K562 (cell line): ENCODE measurements around the gene KCNB1. TPM values are rescaled to one million over a fixed set of nuclear protein-coding genes. Genes with fewer than 3 reads are reported as not detected.

Experiments used
- ADNP ChIP-seq: fragments of 200-800 bp; sonication (Bioruptor generic); IDR thresholded peaks from 2 replicates; pipeline ENCODE4 v1.6.1; 2016; ENCODE audit warnings: missing genetic modification characterization, missing compliant biosample characterization
- BCOR ChIP-seq: fragments of 450-650 bp; IDR thresholded peaks from 2 replicates; pipeline ENCODE4 v1.6.1; 2016
- CEBPB ChIP-seq: fragments of 450-650 bp; IDR thresholded peaks from 2 replicates; pipeline ENCODE4 v1.6.1; 2016; ENCODE audit warnings: missing genetic modification characterization, missing compliant biosample characterization
- CHD2 ChIP-seq: IDR thresholded peaks from 2 replicates; pipeline ENCODE4 v1.6.1; 2011; ENCODE audit warnings: low read depth, low read length
- GTF2A2 ChIP-seq: IDR thresholded peaks from 2 replicates; pipeline ENCODE4 v1.6.1; 2016; ENCODE audit warnings: mild to moderate bottlenecking, missing genetic modification characterization, missing compliant biosample characterization
- HIVEP1 ChIP-seq: fragments of 250-450 bp; sonication (Bioruptor Pico); IDR thresholded peaks from 2 replicates; pipeline ENCODE4 v1.4.0; 2020; ENCODE audit warnings: mild to moderate bottlenecking
- HSF4 ChIP-seq: fragments of 250-450 bp; sonication (Bioruptor Pico); IDR thresholded peaks from 2 replicates; pipeline ENCODE4 v2.1.2; 2022; ENCODE audit warnings: mild to moderate bottlenecking, moderate library complexity, borderline replicate concordance
- MTA1 ChIP-seq: fragments of 450-650 bp; IDR thresholded peaks from 2 replicates; pipeline ENCODE4 v1.6.1; 2017; ENCODE audit warnings: borderline replicate concordance
- PHF8 ChIP-seq: fragments of 200-600 bp; sonication (generic); IDR thresholded peaks from 2 replicates; pipeline ENCODE4 v1.6.1; 2012; ENCODE audit warnings: mixed run types, mild to moderate bottlenecking, inconsistent platforms, low read length, moderate library complexity, borderline replicate concordance
- PTTG1 ChIP-seq: fragments of 450-650 bp; IDR thresholded peaks from 2 replicates; pipeline ENCODE4 v1.6.1; 2016; ENCODE audit warnings: low read depth, mild to moderate bottlenecking, missing genetic modification characterization, missing compliant biosample characterization
- SMAD3 ChIP-seq: fragments of 450-650 bp; formaldehyde crosslinking; conservative IDR thresholded peaks from 2 replicates; pipeline ENCODE4 v1.4.0; 2020; ENCODE audit warnings: mild to moderate bottlenecking
- THAP12 ChIP-seq: fragments of 250-450 bp; sonication (Bioruptor Pico); IDR thresholded peaks from 2 replicates; pipeline ENCODE4 v1.9.0; 2021; ENCODE audit warnings: mild to moderate bottlenecking, inconsistent platforms
- THRAP3 ChIP-seq: fragments of 450-650 bp; IDR thresholded peaks from 2 replicates; pipeline ENCODE4 v1.6.1; 2016; ENCODE audit warnings: mild to moderate bottlenecking, inconsistent platforms, borderline replicate concordance
- YBX1 ChIP-seq: fragments of 450-650 bp; IDR thresholded peaks from 2 replicates; pipeline ENCODE4 v1.7.1; 2016; ENCODE audit warnings: mild to moderate bottlenecking
- ZNF282 ChIP-seq: sonication (generic); formaldehyde crosslinking; IDR thresholded peaks from 2 replicates; pipeline ENCODE4 v1.8.1; 2023; ENCODE audit warnings: missing genetic modification reagents
- ZNF449 ChIP-seq: fragments of 250-450 bp; sonication (Bioruptor Pico); IDR thresholded peaks from 2 replicates; pipeline ENCODE4 v1.8.0; 2022; ENCODE audit warnings: moderate library complexity, mild to moderate bottlenecking, inconsistent platforms
- polyA plus RNA-seq, 8 experiments: library from polyadenylated mRNA; depleted of rRNA in 4 of 8; stranded (reverse) in 5 of 8; unstranded in 3 of 8; fragments of >200 nt; fragmentation: Nextera tagmentation in 2 of 8; fragmentation: Illumina TruSeq in 1 of 8; extraction: Ambion mirVana in 2 of 8; extraction: Trizol in 1 of 8; gene quantifications; 2 replicates each; pipeline versions ENCODE4 v1.2.1 to v1.2.3, GENCODE V29; 2011 to 2014; ENCODE audit warnings: inconsistent platforms in 1 of 8, missing spikeins in 1 of 8
- total RNA-seq, 7 experiments: library from RNA; depleted of rRNA in 6 of 7; stranded (reverse); fragments of >200 nt in 6 of 7; fragmentation: Illumina TruSeq in 2 of 7; extraction: Trizol in 2 of 7; gene quantifications; 2 replicates each; pipeline versions ENCODE4 v1.2.1 to v1.2.3, GENCODE V29; 2011 to 2021; ENCODE audit warnings: low replicate concordance in 1 of 7

The KCNB1 gene
- total and polyA plus RNA-seq, 9 of the 15 experiments (the other 6 are each of a cell fraction or from before 2014, with no cell fraction given): 0.01 to 0.06 TPM; not detected in 7

GRCh38 chr20:49447946-49448809 lies 34.3 kb downstream of the KCNB1 start (continued):
- peak; percentile 51; the same call in 1 of the 2 replicates for TF ChIP-seq CEBPB (tag)
- TF ChIP-seq MTA1: no peak
- TF ChIP-seq THAP12 (CRISPR knock-in tag): no peak
- TF ChIP-seq PTTG1 (tag): no peak
- no peak for TF ChIP-seq SMAD3
- TF ChIP-seq HSF4 (CRISPR knock-in tag): no peak
- no peak for TF ChIP-seq YBX1
- no peak for TF ChIP-seq CHD2
- TF ChIP-seq BCOR: peak; percentile 66; the same call in 1 of the 2 replicates
- no peak for TF ChIP-seq HIVEP1
- no peak for TF ChIP-seq ZNF282 (CRISPR knock-in tag)
- no peak for TF ChIP-seq PHF8
- 0 out of 2 replicates have a peak, but pooled peaks have one; percentile 23 for TF ChIP-seq ADNP (tag)
- no peak for TF ChIP-seq GTF2A2 (tag)
- TF ChIP-seq ZNF449 (CRISPR knock-in tag): no peak
- no peak for TF ChIP-seq THRAP3
